Mesenchymal stem cell (in vitro differentiated cells and primary cell): ENCODE results near the gene NKX2-3.
A peak's percentile ranks its signal among the peaks of the same experiment; 100 is the strongest.

ENCODE experiments used
- DNase-seq: peaks from one replicate; pipeline ENCODE4 v3.0.0-alpha.2; 2013
- H2AFZ ChIP-seq: one replicate; pipeline ENCODE4 v1.6.1; 2013; ENCODE audit warnings: low read depth, mild to moderate bottlenecking, control low read depth, inconsistent platforms, low read length, moderate library complexity
- H2AK5ac ChIP-seq: 2 replicates; pipeline ENCODE4 v1.6.1; 2013; ENCODE audit warnings: low read length, moderate library complexity, mild to moderate bottlenecking, inconsistent platforms; ENCODE audit not compliant: severe bottlenecking
- H2BK120ac ChIP-seq: one replicate; pipeline ENCODE4 v1.6.1; 2013; ENCODE audit warnings: low read depth, mild to moderate bottlenecking, inconsistent platforms, low read length, moderate library complexity
- H2BK12ac ChIP-seq, 2 experiments: one replicate each; pipeline ENCODE4 v1.6.1; 2013; ENCODE audit warnings: inconsistent platforms in 2 of 2, low read length in 2 of 2, mild to moderate bottlenecking in 2 of 2, moderate library complexity in 2 of 2, control low read depth in 1 of 2
- H2BK15ac ChIP-seq: one replicate; pipeline ENCODE4 v1.6.1; 2013; ENCODE audit warnings: mild to moderate bottlenecking, low read depth, inconsistent platforms; ENCODE audit not compliant: poor library complexity, severe bottlenecking
- H2BK5ac ChIP-seq: 2 replicates; pipeline ENCODE4 v1.6.1; 2013; ENCODE audit warnings: low read depth, mild to moderate bottlenecking, low read length, control low read depth, inconsistent platforms; ENCODE audit not compliant: poor library complexity, severe bottlenecking
- H3K14ac ChIP-seq, 2 experiments: one replicate each; pipeline ENCODE4 v1.6.1; 2013; ENCODE audit warnings: inconsistent platforms in 2 of 2, low read length in 2 of 2, control low read depth in 1 of 2, mild to moderate bottlenecking in 1 of 2, moderate library complexity in 1 of 2
- H3K18ac ChIP-seq, 2 experiments: one replicate each; pipeline ENCODE4 v1.6.1; 2013; ENCODE audit warnings: inconsistent platforms in 2 of 2, low read length in 2 of 2, control low read depth in 1 of 2, low read depth in 1 of 2, mild to moderate bottlenecking in 1 of 2
- H3K23ac ChIP-seq, 2 experiments: one replicate each; pipeline ENCODE4 v1.6.1; 2013; ENCODE audit warnings: inconsistent platforms in 2 of 2, low read length in 2 of 2, mild to moderate bottlenecking in 2 of 2, moderate library complexity in 2 of 2, control low read depth in 1 of 2
- H3K27ac ChIP-seq: 2 replicates; pipeline ENCODE4 v1.5.1; 2013; ENCODE audit warnings: mild to moderate bottlenecking, moderate library complexity, low read length, control low read depth, inconsistent platforms; ENCODE audit not compliant: poor library complexity, severe bottlenecking
- H3K27me3 ChIP-seq, 2 experiments: 2 replicates each; pipeline versions ENCODE4 v1.6.1 to v1.7.0; 2013; ENCODE audit warnings: low read length in 2 of 2, mild to moderate bottlenecking in 2 of 2, moderate library complexity in 2 of 2, control low read depth in 1 of 2, inconsistent platforms in 1 of 2; ENCODE audit not compliant: control insufficient read depth in 1 of 2, insufficient read depth in 1 of 2
- H3K36me3 ChIP-seq, 2 experiments: 2 replicates each; pipeline versions ENCODE4 v1.6.1 to v1.7.0; 2013; ENCODE audit warnings: low read length in 2 of 2, control low read depth in 1 of 2, inconsistent platforms in 1 of 2, low read depth in 1 of 2, mild to moderate bottlenecking in 1 of 2; ENCODE audit not compliant: insufficient read depth in 2 of 2, control insufficient read depth in 1 of 2
- H3K4ac ChIP-seq, 2 experiments: one replicate each; pipeline ENCODE4 v1.6.1; 2013; ENCODE audit warnings: inconsistent platforms in 2 of 2, low read length in 2 of 2, mild to moderate bottlenecking in 2 of 2, moderate library complexity in 2 of 2, control low read depth in 1 of 2, low read depth in 1 of 2
- H3K4me1 ChIP-seq: 2 replicates; pipeline ENCODE4 v1.6.1; 2013; ENCODE audit warnings: low read depth, low read length, control low read depth; ENCODE audit not compliant: control insufficient read depth, insufficient read depth
- H3K4me2 ChIP-seq: 2 replicates; pipeline ENCODE4 v1.6.1; 2013; ENCODE audit warnings: low read length, mild to moderate bottlenecking, inconsistent platforms; ENCODE audit not compliant: poor library complexity, severe bottlenecking
- H3K4me3 ChIP-seq, 2 experiments: 2 replicates each; pipeline versions ENCODE4 v1.5.1 to v1.7.0; 2013; ENCODE audit warnings: low read length in 2 of 2, mild to moderate bottlenecking in 2 of 2, control low read depth in 1 of 2, low read depth in 1 of 2; ENCODE audit not compliant: insufficient read depth in 1 of 2
- H3K79me1 ChIP-seq: replicated peaks from 2 replicates; pipeline ENCODE4 v1.6.1; 2013; ENCODE audit warnings: mild to moderate bottlenecking, control low read depth, low read length, inconsistent platforms; ENCODE audit not compliant: poor library complexity, severe bottlenecking
- H3K9ac ChIP-seq: 2 replicates; pipeline ENCODE4 v1.7.0; 2013; ENCODE audit warnings: mild to moderate bottlenecking, low read length, moderate library complexity
- H3K9me3 ChIP-seq: 2 replicates; pipeline ENCODE4 v1.7.0; 2013; ENCODE audit warnings: mild to moderate bottlenecking, low read length; ENCODE audit not compliant: control insufficient read depth
- H4K8ac ChIP-seq: one replicate; pipeline ENCODE4 v1.6.1; 2013; ENCODE audit warnings: inconsistent platforms, mild to moderate bottlenecking, low read length, moderate library complexity
- H4K91ac ChIP-seq: one replicate; pipeline ENCODE4 v1.6.1; 2013; ENCODE audit warnings: mild to moderate bottlenecking, low read length, inconsistent platforms
- WGBS: methylation state at CpG from one replicate; pipeline ENCODE4 v1.1.7; 2013; ENCODE audit warnings: mixed read lengths; 5-methylcytosine and 5-hydroxymethylcytosine counted together

NKX2-3 gene

GRCh38 chr10:99527526-99528493 is 4.9 kb upstream of the NKX2-3 start:
- Histone ChIP-seq H3K9me3 (peaks cover 6% of the 10 kb centered on the region), H2BK120ac (peak overlapping the region; percentile 93)
- WGBS = 4% methylated on average over 50 of the region's 56 CpGs

GRCh38 chr10:99528494-99529441 is 4.0 kb upstream of the NKX2-3 start:
- H3K18ac ChIP-seq = peak overlapping the region in 1 of 2 experiments; percentile 33
- no peak overlapping the region for H4K91ac ChIP-seq
- WGBS = 4% methylated on average over 5 of the region's 10 CpGs
- peaks cover 0 to 5% of the 10 kb centered on the region in 2 experiments for H3K36me3 ChIP-seq
- H4K8ac ChIP-seq = no peak overlapping the region
- peaks cover 6% of the 10 kb centered on the region for H3K9me3 ChIP-seq
- H3K27me3 ChIP-seq = peaks cover 98 to 99% of the 10 kb centered on the region in 2 experiments
- H2BK5ac ChIP-seq = no peak overlapping the region
- peak overlapping the region in 1 of 2 experiments; percentile 43 for H2BK12ac ChIP-seq
- H2BK15ac ChIP-seq = no peak overlapping the region
- H3K27ac ChIP-seq = no peak overlapping the region
- no peak overlapping the region for H3K4me2 ChIP-seq
- H3K14ac ChIP-seq = no peak overlapping the region
- peak; percentile 72 for DNase-seq
- no peak overlapping the region for H3K23ac ChIP-seq
- no peaks in the 10 kb centered on the region for H3K79me1 ChIP-seq
- no peak overlapping the region for H3K9ac ChIP-seq
- H3K4ac ChIP-seq = no peak overlapping the region
- H2BK120ac ChIP-seq = no peak overlapping the region
- H3K4me1 ChIP-seq = peaks cover 11% of the 10 kb centered on the region
- H2AFZ ChIP-seq = no peak overlapping the region
- H2AK5ac ChIP-seq = no peak overlapping the region
- no peak overlapping the region for H3K4me3 ChIP-seq

More at GRCh38 chr10:99527526-99528493, 4.9 kb upstream of the NKX2-3 start:
- H3K27ac ChIP-seq = no peak overlapping the region
- DNase-seq = peak; percentile 74
- no peak overlapping the region for H2BK5ac ChIP-seq
- H2BK15ac ChIP-seq = peak overlapping the region; percentile 83
- peak overlapping the region; percentile 56 to 100 for H3K4ac ChIP-seq
- H3K18ac ChIP-seq = peak overlapping the region; percentile 98 to 100
- H3K79me1 ChIP-seq = no peaks in the 10 kb centered on the region
- H3K4me3 ChIP-seq = no peak overlapping the region
- H3K4me2 ChIP-seq = no peak overlapping the region
- H2AK5ac ChIP-seq = no peak overlapping the region
- H2BK12ac ChIP-seq = peak overlapping the region; percentile 96 to 99
- H4K8ac ChIP-seq = peak overlapping the region; percentile 100
- H4K91ac ChIP-seq = peak overlapping the region; percentile 99
- peaks cover 98 to 99% of the 10 kb centered on the region in 2 experiments for H3K27me3 ChIP-seq
- peaks cover 15% of the 10 kb centered on the region for H3K4me1 ChIP-seq
- H3K23ac ChIP-seq = peak overlapping the region; percentile 28 to 100
- peaks cover 0 to 5% of the 10 kb centered on the region in 2 experiments for H3K36me3 ChIP-seq
- peak overlapping the region in 1 of 2 experiments; percentile 99 for H3K14ac ChIP-seq
- H2AFZ ChIP-seq = no peak overlapping the region
- no peak overlapping the region for H3K9ac ChIP-seq

DNA sequence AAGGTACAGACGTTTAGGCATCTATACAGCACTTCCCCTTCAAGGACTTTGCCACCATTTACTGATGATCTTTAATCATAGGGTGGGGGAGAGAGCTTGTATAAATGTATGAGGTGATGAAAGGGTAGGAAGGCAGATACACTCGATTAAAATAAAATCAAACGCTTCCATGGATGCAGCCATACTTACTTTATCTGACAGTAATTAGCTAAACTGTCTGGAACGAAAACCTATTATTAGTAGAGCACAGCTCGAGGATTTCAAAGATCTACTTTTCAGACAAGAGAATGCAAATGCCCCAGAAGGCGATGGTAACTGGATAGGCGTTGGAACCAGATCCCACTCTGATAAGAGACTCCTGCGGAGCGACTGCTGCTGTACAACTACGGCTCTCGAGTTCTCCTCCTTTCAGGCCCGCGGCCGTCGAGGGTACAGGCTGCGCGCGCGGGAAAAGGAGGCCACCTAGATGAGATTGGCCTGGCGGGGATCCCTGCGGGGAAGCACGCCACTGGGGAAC is 3.1 kb upstream of the NKX2-3 start:
- H3K18ac ChIP-seq = peak overlapping the region; percentile 93 to 98
- no peak overlapping the region for H2BK15ac ChIP-seq
- no peak overlapping the region for H3K27ac ChIP-seq
- H3K4me1 ChIP-seq = peaks cover 11% of the 10 kb centered on the region
- H3K79me1 ChIP-seq = no peaks in the 10 kb centered on the region
- WGBS = 3% methylated on average over 21 of the region's 22 CpGs
- peak overlapping the region; percentile 97 for H4K91ac ChIP-seq
- DNase-seq = peak; percentile 65
- H3K4me3 ChIP-seq = no peak overlapping the region
- H2BK5ac ChIP-seq = no peak overlapping the region
- H3K9me3 ChIP-seq = peaks cover 6% of the 10 kb centered on the region
- no peak overlapping the region for H3K9ac ChIP-seq
- H2AK5ac ChIP-seq = no peak overlapping the region
- H2BK12ac ChIP-seq = peak overlapping the region; percentile 92 to 94
- H3K36me3 ChIP-seq = peaks cover 0 to 5% of the 10 kb centered on the region in 2 experiments
- H3K23ac ChIP-seq = peak overlapping the region; percentile 81 to 83
- peak overlapping the region; percentile 88 to 99 for H3K4ac ChIP-seq
- peak overlapping the region; percentile 97 for H2BK120ac ChIP-seq
- H3K27me3 ChIP-seq = peaks cover 98 to 99% of the 10 kb centered on the region in 2 experiments
- peak overlapping the region; percentile 98 for H4K8ac ChIP-seq
- no peak overlapping the region for H2AFZ ChIP-seq
- H3K4me2 ChIP-seq = no peak overlapping the region
- H3K14ac ChIP-seq = peak overlapping the region in 1 of 2 experiments; percentile 97
